A549 (cell line): ENCODE results near the gene MARK2.

ENCODE experiments used
- CHD2 ChIP-seq: fragments of 150-350 bp; IDR thresholded peaks from 2 replicates; pipeline ENCODE4 v1.6.1; 2014; ENCODE audit warnings: low read length; ENCODE audit not compliant: partially characterized antibody
- CTCF ChIP-seq: fragments of >200 bp; sonication (Bioruptor Twin); formaldehyde crosslinking; IDR thresholded peaks from 3 replicates; pipeline ENCODE4 v1.5.1; 2016
- EP300 ChIP-seq, 2 experiments: fragments of >200 bp; sonication (Bioruptor Twin); formaldehyde crosslinking; IDR thresholded peaks; 2 replicates in 1 of 2; 3 replicates in 1 of 2; pipeline ENCODE4 v1.6.1; 2016 to 2017
- MAX ChIP-seq: IDR thresholded peaks from 2 replicates; pipeline ENCODE4 v1.6.1; 2012
- PBX3 ChIP-seq: IDR thresholded peaks from 2 replicates; pipeline ENCODE4 v1.6.1; 2012
- POLR2A ChIP-seq: IDR thresholded peaks from 2 replicates; pipeline ENCODE4 v1.6.1; 2012; ENCODE audit warnings: mild to moderate bottlenecking, low read length
- POLR2AphosphoS2 ChIP-seq: conservative IDR thresholded peaks from 2 replicates; pipeline ENCODE4 v1.6.1; 2012; ENCODE audit warnings: low read length, improper control_type of control experiment, inconsistent platforms
- RCOR1 ChIP-seq: fragments of 150-350 bp; IDR thresholded peaks from 2 replicates; pipeline ENCODE4 v1.6.1; 2014; ENCODE audit warnings: antibody characterized with exemption, low read length, low read depth
- REST ChIP-seq: fragments of 200-600 bp; sonication (generic); IDR thresholded peaks from 2 replicates; pipeline ENCODE4 v1.6.1; 2016; ENCODE audit warnings: antibody characterized with exemption, mild to moderate bottlenecking, moderate library complexity
- RFX5 ChIP-seq: fragments of 450-650 bp; IDR thresholded peaks from 2 replicates; pipeline ENCODE4 v1.7.1; 2014; ENCODE audit warnings: antibody characterized with exemption, mild to moderate bottlenecking, moderate library complexity
- USF2 ChIP-seq: fragments of 450-650 bp; IDR thresholded peaks from 2 replicates; pipeline ENCODE4 v1.6.1; 2014; ENCODE audit warnings: antibody characterized with exemption

- no peak for TF ChIP-seq EP300 (IDR thresholded peaks at IDR 0.05)
- no peak for TF ChIP-seq MAX
- no peak for TF ChIP-seq CHD2
- TF ChIP-seq CTCF, result no peak
- TF ChIP-seq REST, result no peak
- no peak for TF ChIP-seq RFX5
- TF ChIP-seq PBX3, result no peak
- no peak for TF ChIP-seq USF2
- no peak for TF ChIP-seq POLR2A
- TF ChIP-seq POLR2AphosphoS2, result no peak
- no peak for TF ChIP-seq RCOR1
Measured at GRCh38 chr11:63811522-63811921, 27.4 kb upstream of the MARK2 start.
